Airway epithelial cell (primary cell): Measurements from ENCODE around the gene CBY1. TPM values are rescaled to one million over a fixed set of nuclear protein-coding genes. Genes with fewer than 3 reads are reported as not detected.

ENCODE experiments used
- total RNA-seq: library from RNA; depleted of rRNA; stranded (reverse); fragments of >200 nt; gene quantifications from 2 replicates; pipeline ENCODE4 v1.2.3, GENCODE V29; 2015

The CBY1 gene
- 24.1 and 30.4 TPM in 2 replicates for total RNA-seq

GRCh38 chr22:38656256-38657044 lies at the start of gene CBY1, which contains the start of gene FAM227A:
TSS of gene CBY1 (plus strand) at chr22:38656638. CDS start at chr22:38668055, 11,417 bp downstream.
TSS of gene FAM227A (minus strand) at chr22:38656392. CDS start at chr22:38650168, 6,224 bp downstream.

GRCh38 chr22:38681582-38682335 lies 25.3 kb downstream of the CBY1 start, which contains the start of gene TOMM22:
TSS of gene TOMM22 (plus strand) at chr22:38681957. CDS start at chr22:38681979, 22 bp downstream.

DNA sequence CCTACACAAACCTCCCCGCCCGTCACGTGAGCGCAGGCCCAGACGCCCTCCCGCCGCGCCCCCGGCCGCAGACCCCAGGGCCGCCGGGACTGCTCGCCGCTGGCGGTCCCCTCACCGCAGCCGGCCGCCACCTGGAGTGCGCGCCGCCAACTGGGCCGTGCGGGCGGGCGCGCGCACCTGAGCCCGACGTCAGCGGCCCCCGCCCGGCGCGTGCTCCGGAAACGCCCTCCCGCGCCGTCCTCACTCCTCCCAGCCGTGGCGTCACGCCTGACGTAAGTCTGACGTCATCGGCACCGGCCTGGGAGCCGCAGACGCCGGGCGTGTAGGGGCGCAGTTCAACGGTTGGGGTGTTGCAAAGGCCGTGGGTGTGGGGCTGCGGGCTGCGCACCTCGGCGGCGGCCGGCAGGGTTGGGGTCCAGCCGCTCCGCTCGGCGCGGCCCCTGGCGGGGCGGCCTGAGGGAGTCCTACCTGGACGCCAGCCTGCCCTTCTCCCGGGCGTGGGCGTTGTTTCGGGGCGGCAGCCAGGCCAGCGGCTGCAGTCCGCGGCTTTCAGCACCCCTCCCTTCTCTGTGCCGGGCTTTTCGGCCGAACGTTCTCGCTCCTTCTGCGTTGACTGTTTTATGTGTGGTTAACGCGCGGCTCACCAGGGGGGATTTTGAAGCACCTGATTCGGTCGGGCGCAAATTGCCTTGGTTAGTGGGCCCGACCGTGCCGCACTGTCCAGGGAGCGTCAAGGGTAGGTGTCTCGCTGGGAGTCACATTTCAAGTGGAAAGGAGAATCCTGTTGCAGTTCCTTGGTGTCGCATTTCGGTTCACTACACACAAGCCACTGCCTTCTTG lies 44.6 kb downstream of the CBY1 start, which contains the start of gene JOSD1:
TSS of gene JOSD1 (minus strand) at position 155 of the 840 bp plus-strand sequence. CDS start 956 bp downstream, outside the sequence.

DNA sequence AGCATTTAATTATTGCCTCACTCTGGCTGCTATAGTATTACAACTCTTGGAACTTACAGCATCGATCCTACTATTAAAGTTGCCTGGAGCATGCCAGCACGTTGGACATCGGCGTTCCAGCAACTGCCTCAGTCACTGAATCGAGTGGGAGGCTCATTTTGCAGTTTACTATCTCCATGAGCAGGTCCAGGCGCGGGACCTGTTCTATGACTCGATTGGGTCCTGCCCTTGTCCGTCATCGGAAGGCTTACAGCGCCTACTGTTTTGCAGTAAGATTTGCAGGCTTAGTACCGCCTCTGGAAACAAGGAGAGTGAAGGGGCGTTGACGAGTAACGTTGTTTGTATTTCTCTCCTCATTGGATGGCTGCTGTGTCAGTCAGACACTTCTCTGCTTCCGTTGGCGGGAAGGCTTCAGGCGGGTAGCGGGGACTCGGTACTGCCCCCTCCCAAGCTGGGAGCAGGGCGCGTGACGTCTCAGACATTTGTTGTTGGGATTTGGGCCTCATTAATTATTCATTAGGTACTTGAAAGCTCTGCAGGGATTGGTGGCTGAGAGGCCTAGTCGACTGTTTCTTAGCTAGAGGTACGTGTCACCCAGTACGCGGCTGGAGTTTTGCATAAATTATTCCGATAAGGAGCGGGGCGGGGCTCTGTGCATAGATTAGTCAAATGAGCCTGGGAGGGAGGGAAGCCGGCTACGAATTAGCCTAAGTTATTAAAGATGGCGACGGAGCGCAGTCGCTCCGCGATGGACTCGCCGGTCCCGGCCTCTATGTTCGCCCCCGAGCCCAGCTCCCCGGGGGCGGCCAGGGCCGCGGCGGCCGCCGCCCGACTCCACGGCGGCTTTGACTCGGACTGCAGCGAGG lies 49.0 kb downstream of the CBY1 start, which contains the start of gene GTPBP1:
TSS of gene GTPBP1 (plus strand) at position 710 of the 866 bp plus-strand sequence. CDS start at position 722, 12 bp downstream.

Other genes starting within 250 kb of the CBY1 start
- not detected in 2 replicates for gene KCNJ4, start 201.4 kb upstream of the CBY1 start, total RNA-seq
- 5.8 and 16.4 TPM in 2 replicates for gene KDELR3, start 188.5 kb upstream of the CBY1 start, total RNA-seq
- gene DDX17, start 150.3 kb upstream of the CBY1 start, total RNA-seq = 122 and 230 TPM in 2 replicates
- 1.6 and 24.8 TPM in 2 replicates for gene DMC1, start 86.5 kb upstream of the CBY1 start, total RNA-seq
- gene FAM227A, start 246 bp upstream of the CBY1 start, total RNA-seq = 0.98 and 2.6 TPM in 2 replicates
- gene TOMM22, start 25.3 kb downstream of the CBY1 start, total RNA-seq = 72.0 and 78.9 TPM in 2 replicates
- gene JOSD1, start 44.3 kb downstream of the CBY1 start, total RNA-seq = 39.9 and 62.0 TPM in 2 replicates
- gene GTPBP1, start 49.3 kb downstream of the CBY1 start, total RNA-seq = 19.3 and 29.7 TPM in 2 replicates
- 81.4 and 85.8 TPM in 2 replicates for gene SUN2, start 99.4 kb downstream of the CBY1 start, total RNA-seq
- gene DNAL4, start 137.5 kb downstream of the CBY1 start, total RNA-seq = 20.5 and 23.1 TPM in 2 replicates
- gene NPTXR, start 187.4 kb downstream of the CBY1 start, total RNA-seq = 0.19 and 0.21 TPM in 2 replicates
- gene CBX6, start 215.6 kb downstream of the CBY1 start, total RNA-seq = 12.4 and 19.2 TPM in 2 replicates